GM10847 (cell line): ENCODE results near the gene DNASE1L1.

Experiments
- POLR2A ChIP-seq: IDR thresholded peaks from 2 replicates; pipeline ENCODE4 v1.6.1; 2011; ENCODE audit not compliant: insufficient read length; ENCODE audit errors: extremely low read depth

Gene DNASE1L1

DNA sequence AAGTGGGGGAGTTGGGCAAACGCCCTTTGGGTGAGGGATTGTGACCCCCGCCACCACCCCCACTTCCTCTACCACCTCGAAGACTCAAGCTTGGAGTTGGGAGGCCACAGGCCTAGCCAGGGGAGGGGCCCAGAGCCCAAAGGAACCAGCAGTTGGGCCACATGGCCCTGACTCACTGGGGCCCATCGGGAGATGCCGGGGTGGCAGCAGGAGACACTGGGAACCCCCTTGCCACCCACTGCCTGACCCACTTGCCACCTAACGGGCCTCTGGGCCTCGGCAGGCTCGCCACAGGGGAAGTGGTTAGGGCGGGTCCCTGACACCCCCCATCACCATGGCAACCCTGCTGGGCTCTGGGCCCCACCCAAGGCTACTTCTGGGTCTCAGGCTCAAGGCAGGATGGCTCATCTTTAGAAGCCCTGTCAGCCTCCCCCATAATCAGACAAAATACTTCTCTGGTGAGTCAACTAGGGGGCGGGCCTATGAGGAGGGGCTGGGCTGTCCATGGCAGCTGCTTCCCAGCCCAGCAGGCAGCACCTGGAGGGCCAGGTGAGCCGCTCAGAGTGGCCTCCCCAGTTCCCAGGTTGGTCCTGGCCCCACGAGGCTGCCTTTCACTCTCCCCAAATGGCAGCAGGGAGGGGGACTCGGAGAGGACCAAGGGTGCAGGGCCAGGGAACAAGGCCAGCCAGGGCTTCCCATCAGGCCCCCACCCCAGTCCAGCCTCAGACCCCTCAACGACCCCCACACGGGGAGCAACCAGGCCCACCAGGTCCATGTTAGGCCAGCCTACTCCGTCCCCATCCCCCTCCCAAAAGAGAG, 40.2 kb downstream of the DNASE1L1 start:
- no peak for TF ChIP-seq POLR2A

DNA sequence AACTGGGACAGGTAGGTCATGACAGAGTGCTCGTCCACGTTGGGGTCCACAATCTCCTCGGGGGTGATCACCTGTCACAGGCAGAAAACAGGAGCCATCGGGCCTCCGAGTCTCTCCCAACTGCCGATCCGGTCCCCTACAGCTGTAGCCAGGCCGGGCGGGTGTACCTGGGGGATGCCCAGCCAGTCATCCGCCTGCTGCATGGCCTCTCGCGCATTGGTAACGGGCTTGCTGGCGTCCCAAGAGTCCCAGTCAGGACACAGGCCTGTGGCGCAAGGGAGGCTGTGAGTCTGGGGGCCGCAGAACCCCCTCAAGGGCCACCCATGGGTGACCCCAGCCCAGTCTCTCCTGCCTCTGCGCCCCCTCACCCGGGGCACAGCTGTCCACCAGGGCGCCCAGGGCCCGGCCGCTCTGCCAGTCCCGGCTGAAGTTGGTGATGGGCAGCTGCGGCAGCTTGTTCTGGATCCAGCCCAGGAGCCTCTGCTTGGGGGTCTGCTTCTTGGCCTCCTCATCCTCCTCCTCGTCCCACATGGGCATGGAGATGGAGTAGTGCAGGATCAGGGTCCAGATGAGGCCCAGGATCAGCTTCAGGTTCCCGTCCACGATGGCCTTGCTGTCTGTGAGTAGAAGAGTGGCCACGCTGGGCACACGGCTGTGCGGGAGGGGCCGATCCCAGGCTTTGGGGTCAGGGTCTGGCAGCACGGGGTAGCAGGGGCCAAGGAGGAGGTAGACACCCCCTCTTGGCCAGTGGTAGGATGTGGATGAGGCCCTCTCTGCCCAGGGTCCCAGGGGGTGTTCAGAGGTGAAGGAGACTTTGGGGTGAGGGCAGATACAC, 41.4 kb downstream of the DNASE1L1 start:
- TF ChIP-seq POLR2A = no peak

- no peak for TF ChIP-seq POLR2A
Observed at GRCh38 chrX:154366666-154367055, 42.4 kb downstream of the DNASE1L1 start.

- no peak for TF ChIP-seq POLR2A
Observed at GRCh38 chrX:154365997-154366665, 42.9 kb downstream of the DNASE1L1 start.

DNA sequence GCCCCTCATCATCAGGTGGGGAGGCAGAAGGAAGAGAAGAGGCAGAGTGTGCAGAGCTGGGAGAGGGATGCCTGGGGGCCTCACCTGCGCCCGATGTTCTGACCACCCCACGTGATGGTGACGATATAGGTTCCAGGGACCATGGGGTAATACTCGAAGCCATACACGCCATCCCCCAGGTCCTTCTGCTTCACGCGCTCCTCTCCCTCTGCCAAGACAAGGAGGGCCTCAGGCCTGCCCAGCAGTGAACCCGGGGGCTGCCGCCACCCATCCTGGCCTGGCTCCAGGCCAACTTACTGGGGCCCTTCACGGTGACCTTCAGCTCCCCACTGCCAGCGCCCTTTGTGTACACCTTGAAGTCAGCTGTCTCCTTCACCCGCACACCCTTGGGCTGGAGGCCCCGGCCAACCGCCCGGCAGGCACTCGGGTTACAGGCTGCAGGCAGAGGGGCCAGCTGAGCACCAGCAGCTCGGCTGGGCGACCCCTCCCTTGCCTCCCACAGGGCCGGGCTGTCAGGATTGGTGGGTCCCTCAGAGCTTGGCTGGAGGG, 43.9 kb downstream of the DNASE1L1 start:
- no peak for TF ChIP-seq POLR2A

GRCh38 chrX:154363706-154364439, 45.2 kb downstream of the DNASE1L1 start:
- no peak for TF ChIP-seq POLR2A

DNA sequence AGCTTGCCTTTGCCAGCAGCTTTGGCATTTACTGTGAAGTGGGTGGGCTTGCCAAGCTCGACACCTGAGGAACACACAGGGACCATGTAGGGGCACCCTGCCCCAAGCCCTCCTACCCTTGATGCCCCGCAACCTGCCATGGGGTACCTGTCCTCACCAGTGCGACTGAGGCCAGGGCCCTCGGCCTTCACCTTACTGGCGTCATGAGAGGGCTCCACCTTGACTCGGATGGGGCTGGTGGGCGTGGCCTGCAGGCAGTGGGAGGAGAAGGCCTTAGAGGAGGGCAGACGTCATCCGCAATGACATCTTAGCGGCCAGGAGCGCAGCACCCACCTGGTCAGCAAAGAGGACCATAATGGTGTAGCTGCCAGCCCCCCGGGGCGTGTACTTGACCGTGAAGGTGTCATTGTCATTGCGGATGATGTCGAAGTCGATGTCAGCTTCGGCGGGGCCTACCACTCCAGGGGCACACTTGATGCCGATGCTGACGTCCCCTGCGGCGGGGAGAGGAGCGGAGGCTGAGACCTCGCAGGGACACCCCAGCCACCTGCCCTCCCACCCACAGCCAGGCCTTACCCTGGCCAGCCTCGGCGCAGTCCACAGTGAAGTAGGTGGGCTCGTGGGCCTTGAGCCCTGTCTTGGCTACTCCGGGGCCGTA, 46.8 kb downstream of the DNASE1L1 start:
- TF ChIP-seq POLR2A = no peak

DNA sequence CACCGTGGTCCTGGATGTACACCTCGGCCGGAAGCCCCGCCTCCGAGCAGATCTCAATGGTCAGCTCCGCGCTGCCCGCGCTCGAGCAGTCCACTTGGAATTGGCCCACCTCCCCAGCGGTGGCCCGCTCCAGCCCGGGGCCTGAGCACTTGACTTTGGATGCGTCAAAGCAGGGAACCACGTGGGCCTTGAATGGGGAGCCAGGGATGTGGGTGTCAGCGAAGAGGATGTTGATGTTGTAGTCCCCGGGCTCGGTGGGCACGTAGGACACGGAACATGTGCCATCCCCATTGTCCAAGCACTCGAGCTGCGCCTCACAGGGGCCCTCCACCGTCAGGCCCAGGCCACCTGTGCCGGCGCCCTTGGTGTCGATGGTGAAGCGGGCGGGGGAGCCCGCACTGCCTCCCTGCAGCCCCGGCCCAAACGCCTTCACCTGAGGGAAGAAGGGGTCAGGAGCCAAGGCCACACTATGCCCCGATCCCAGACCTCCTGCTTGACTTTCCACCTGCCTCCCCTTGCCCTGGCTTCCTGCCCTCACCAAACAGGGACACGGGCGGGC, 48.8 kb downstream of the DNASE1L1 start:
- TF ChIP-seq POLR2A = no peak

- no peak for TF ChIP-seq POLR2A
Observed at GRCh38 chrX:154359362-154360154, 49.5 kb downstream of the DNASE1L1 start.

DNA sequence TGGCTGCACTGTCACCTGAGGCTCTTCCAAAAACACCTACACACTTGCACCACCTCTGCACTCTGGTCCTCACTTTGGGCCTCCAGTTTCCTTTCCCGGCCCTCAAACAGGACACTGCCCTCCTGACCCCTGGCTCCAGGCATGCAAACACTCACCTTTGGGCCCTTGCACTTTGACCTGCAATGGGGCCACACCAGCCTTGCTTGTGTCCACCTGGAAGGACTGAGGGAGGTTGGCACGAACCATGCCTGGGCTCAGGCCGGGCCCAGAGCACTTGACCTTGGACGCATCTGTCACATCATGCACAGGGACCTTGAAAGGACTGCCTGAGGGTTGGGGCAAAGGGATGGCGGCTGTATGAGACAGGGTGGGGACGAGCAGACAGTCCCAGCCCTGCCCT, 50.2 kb downstream of the DNASE1L1 start:
- no peak for TF ChIP-seq POLR2A

DNA sequence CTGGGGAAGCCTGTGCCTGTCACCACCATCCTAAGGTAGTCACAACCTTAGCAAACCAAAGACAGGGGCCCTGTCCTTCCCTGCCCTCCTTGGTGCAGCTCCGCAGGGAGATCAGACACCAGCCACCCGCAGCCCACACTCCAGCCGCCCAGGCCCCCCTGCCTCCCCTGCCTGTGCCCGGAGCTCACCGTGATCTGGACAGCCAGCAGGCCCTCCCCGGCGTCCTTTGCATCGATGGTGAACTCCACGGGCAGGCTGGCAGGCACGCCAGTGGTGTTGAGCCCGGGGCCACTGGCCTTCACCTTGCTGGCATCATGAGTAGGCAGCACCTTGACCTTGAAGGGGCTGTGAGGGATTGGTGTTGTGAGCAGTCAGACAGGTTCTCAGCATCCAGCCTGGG, 51.0 kb downstream of the DNASE1L1 start:
- TF ChIP-seq POLR2A = no peak

DNA sequence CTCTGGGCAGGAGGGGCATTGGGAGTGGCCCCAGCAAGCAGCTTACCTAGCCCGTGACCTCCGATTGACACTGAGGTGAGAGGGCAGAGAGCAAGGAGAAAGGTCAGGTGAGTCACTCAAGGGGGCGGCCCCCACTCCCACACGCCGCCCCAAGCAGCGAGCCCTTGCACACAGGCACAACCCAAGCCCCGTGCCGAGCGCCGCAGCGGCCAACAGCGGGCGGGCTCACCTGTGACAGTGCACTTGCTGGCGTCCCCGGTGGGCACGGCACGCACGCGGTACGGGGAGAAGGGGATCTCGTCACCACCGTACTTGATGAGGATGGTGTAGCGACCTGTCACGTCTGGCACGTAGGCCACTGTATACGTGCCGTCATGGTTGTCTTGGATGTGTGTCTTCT, 51.8 kb downstream of the DNASE1L1 start:
- no peak for TF ChIP-seq POLR2A

DNA sequence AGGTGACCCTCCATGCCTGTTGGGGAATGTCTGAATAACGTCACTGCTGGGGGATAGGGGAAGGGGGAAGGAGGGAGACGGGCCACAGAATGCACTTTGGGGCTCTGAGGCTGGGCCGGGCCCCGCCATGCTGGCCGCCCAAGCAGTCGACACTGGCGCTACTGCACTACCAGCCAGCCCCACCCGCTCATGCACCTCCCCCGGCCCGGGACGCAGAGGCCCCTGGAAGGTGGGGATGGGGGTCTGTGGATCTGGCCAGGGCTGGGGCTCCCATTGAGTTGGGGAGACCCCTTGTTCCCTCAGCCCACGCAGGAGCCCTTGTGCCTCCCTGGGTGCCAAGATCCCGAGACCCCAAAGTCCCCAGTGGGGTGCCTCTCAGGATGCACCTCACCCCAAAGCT, 52.5 kb downstream of the DNASE1L1 start:
- no peak for TF ChIP-seq POLR2A
